HG02970 (cell line): ENCODE measurements around the gene POLR3H.

Source experiments
- ATAC-seq: cut with Tn5 transposase; IDR thresholded peaks from one replicate; pipeline ENCODE4 v1.9.1; 2021; ENCODE audit warnings: mild to moderate bottlenecking, moderate library complexity, moderate number of reproducible peaks; ENCODE audit not compliant: unreplicated experiment, low FRiP score

POLR3H gene

DNA sequence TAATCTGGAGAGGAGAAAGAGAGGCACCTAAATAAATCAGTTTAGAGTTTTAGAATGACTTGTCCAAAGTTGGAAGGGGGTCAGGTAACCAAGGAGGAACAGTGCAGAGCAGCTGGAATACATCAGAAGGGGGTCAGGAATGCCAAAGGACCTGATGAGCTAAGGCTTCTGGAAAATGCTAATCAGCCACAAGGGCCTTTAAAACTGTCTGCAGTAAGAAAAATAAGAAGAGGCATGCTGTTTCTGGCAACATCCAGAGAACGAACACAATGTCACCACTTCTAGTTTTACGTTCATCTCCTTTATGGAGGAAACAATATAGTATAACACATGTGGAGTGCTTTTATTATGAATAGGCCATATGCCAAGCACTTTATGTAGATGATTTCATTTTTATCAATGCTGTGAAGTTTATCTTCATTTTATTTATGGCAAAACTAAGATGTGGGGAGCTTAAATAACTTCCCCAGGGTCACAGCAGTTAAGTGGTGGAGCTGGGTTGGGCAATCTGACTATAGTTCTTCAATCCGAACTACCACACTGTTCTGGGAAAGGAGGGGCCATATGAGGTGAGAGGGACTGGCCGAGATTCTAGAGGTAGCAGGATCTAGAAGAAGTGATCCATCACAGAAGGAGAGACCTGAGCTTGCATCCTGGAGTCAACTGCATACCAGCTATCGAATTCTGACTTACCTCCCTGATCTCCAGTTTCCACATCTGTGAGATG is 52.7 kb downstream of the POLR3H start:
- ATAC-seq, result no peak

DNA sequence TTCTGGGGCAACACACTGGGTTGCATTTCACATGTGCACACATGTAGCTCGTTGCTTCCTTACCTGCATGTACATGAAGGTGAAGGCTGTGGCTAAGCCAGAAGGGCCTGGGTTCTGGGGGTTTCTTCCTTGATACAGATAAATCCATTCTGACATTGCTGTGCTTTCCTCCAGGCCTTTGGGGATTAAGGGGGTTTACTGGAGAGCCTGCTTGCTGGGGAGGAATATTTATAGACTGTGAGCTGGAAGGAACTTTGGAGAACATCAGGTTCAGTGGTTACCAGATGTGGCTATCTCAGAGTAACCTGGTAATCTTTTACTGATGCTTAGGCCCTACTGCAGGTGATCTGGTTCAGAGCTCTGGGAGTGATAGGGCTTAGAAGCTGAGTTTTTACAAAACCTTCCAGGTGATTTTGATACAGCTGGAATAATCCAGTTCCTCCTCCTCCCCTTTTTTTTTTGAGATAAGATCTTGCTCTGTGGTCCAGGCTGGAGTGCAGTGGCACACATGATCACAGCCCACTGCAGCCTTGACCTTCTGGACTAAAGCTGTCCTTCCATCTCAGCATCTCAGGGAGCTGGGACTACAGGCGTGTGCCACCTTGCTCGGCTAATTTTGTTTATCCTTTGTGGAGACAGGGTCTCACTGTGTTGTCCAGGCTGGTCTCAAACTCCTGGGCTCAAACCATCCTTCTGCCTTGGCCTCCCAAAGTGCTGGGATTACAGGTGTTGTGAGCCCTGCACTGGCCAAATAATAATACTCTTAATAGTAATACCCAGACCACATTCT is 55.5 kb downstream of the POLR3H start:
- ATAC-seq, result no peak

DNA sequence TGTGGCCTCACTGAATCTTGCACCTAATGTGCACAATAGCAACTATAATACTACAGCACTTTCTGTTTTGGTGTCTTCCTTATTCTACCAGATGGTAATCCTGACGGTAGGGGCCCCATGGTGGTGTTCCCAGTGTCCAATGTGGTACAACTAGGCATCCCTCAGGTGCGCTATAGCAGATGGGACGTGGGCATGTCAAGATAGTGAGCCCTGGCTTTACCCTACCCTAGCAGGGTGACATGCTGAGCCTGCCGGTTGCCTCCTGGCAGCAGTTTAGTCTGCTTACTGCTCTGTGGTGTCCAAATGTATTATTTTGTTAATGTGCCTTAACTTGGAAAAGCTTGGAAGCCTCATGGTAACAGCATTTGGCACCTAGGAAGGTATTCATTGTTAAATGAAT is 56.2 kb downstream of the POLR3H start:
- no peak for ATAC-seq

DNA sequence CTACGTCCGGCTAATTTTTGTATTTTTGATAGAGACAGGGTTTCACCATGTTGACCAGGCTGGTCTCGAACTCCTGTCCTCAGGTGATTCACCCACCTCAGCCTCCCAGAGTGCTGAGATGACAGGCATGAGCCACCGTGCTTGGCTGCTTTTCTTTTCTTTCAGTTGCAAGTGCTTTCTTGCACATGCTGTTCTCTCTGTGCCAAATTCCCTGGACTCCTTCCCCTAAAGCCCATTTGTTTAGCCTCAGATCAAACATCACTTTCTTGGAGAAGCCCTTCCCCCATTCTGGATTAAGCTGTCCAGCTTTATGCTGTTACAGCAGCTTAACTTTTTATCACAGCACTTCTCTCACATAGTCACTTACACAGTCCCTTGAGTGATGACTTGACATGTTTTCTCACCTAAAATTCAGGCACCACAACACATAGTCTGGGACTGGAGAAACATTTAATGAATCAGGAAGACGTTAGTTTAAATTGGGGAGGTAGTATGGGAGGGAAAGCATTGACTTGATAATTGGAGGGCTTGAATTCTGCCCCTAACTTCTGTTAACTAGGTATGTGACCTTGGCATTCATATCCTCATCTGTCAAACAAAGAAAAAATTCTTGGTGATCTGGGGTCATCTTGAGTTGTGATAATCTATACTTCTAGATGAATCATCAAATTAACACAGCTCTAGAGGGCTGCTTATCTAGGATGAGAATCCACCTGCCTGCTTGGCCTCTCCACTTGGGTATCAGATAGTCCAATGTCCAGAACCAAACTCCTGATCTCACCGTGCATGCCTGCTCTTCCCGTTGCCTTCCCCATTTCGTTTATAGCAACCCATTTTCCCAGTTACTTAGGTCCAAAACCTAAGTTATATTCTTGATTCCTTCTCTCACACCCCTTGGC is 57.0 kb downstream of the POLR3H start:
- ATAC-seq, result no peak

DNA sequence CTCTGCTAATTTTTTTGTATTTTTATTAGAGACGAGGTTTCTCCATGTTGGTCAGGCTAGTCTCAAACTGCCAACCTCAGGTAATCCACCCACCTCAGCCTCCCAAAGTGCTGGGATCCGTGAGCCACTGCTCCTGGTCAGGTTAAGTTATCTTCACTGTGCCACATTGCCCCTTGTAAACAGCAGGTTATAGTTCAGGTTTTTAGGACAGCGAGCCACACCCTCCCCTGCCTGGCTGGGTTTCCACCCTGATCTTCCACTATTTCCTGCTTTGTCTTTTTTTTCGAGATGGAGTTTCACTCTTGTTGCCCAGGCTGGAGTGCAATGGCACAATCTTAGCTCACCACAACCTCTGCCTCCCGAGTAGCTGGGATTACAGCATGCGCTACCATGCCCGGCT is 59.2 kb downstream of the POLR3H start:
- no peak for ATAC-seq

DNA sequence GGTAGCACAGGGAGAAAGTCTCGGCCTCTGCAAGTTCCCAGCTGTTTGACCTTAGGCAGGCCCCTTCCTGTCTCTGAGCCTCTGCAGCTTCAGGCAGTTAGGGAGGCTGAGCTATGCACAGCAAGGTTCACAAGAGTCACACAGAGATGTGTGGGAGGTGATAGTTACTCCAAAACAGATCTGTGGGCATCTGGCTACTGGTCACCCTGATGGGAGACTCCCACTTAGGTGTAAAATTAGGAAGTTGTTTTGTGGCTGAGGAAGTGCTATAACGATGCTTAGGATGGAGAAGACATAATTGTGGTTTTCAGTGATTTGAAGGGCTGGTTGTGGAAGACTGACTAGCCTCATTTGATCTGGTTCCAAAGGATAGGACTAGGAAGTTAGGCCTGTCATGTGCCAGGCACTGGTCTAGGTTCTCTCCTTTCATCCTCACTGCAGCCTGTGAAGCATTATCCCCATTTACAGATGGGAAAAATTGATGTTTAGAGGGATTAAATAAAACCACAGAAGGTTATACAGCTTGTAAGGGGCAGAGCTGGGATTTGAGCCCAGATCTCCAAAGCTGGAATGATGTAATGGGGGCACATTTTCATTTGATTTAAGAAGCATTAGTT is 61.8 kb downstream of the POLR3H start:
- ATAC-seq, result no peak

DNA sequence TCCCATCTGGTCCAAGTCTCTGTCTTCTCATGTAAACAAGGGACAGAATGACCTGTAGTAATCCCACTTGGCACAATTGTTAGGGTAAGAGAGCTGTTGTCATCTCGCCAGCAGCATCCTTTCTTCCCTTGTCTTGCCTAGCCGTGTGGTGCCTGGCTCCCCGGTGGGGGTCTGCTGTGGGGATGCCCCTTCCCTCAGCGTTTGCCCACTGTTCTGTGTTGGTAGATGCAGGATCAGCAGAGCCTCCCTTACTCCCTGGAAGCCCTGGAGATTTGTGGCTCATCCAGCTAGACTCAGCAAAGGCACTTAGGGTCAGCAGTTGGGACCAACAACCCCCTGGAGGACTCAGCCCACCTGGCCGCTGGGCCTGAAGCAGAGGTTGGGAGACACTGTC is 62.3 kb downstream of the POLR3H start:
- ATAC-seq, result no peak

DNA sequence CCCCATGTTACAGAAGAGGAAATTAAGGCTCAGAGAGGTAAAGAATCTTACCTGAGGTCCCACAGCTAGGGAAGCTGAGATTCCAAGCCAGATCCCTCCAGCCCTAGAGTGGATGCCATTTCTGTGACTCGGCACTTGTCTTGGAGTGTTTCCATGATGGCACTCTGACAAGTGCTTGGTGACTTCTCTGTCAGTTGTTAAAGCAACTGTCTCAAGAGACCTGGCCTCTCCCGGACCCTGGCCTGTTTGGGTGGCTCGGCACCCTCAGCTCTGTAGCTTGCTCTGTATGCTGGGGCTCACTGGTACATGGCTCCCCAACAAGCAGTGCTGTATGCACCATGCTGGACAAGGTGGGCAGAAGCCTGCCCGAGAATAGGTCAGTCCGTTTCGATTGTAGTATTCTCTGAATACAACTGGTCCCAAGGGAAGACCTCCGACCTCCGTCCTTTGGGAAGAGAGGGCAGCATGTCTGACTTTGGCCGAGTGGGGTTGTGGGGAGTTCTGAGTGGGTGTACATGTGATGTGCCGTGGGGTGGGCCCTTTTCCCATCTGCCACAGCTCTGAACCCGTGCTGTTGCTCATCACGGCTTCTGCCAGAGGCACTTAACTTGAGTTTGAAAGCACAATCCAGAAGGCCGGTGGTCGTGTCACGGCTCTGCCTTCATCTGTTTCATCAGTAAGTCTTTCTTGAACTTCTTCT is 63.0 kb downstream of the POLR3H start:
- ATAC-seq, result no peak

DNA sequence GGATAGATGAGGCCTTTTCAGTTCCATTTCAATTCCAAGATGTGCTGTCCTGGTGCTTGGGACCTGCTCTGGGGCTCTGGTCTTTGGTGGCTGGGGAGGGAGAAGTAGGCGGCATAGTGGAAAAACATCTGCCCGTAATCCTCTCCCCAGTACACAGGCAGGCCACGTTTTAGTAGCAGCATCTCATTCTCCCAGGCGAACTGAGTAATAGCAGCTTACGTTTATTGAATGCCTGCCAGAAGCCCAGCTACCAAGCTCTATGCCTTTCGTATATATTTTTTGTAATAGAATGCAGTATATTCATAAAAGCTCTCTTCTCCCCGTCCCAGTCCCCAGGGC is 63.9 kb downstream of the POLR3H start:
- no peak for ATAC-seq

DNA sequence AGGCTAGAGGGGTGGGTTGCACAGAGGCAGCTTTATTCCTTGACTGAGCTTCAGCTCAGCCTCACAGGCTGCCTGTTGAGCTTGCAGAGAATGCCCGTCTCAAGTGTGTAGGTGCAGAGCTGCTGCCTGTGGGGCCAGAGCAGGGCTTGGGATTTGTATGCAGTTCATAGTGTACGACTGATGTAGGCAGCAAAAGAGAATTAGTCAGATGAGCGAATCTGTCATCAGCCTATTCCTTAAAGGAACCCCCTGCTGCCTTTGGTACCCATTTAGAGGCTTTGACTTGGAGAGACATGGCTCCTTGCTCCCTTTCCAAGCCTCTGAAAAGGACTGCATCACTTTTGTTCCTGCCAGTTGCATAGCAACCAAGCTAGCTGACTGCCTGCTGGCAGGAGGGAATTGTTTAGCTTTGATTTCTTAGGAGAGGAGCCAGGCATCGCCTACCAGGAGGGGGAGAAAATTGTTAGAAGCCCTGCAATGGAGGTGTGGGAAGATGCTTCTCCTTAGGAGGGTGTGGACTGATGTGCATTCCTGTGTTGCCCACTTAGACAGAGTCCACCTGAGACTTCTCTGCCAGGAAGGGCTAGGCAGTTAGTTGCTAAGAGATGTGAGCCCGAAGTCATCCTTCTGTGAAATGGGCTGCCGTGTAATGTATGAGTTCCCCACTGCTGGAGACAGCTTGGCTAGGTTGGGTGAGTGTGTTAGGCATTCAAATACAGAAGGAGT is 64.4 kb downstream of the POLR3H start:
- no peak for ATAC-seq

DNA sequence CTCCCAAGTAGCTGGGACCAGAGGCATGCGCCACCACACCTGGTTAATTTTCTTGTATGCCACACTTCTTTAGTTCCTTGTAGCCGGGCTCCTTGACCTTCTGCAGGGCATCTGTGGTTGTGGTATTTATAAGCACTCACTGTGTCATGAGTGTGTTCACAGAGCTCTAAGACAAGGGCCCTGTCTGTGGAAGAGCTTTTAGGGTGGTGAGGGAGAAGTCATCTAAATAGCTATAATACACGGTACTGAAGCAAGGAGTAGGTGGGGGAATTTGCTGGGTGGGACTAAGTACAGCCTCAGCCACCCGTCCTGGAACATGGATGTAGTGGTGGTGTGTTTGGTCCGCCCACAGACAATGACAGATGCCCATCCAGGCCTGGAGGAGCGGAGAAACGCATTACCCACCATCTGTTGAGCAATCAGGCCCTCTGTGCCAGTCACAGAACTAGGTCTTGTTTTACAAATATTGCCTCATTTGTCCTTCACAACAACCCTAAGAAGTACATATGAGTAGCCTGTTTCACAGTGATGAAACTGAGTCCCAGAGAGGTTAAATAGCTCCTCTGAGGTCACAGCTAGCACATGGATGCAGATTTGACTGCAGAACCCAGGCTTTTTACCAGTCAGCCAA is 65.3 kb downstream of the POLR3H start:
- ATAC-seq, result no peak

DNA sequence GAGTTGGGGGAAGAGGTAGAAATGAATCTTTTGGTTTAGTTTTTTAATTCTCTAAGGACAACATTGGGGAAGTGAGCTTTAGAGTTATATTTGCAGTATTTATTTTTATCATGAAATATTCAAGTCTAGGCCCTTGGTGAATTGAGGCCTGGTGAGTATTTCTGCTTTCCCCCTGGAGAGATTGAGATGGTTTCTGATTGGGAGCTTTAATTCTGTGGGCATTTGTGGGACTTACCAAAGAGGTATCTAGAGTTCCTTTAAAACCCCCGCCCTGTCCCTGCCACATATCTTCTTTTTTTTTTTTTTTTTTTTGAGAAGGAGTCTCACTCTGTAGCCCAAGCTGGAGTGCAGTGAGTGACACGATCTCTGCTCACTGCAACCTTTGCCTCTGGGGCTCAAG is 65.8 kb downstream of the POLR3H start:
- ATAC-seq, result no peak
